Skeletal muscle tissue (tissue), 4 donors: ENCODE results near the gene REP15. TPM values are rescaled to one million over a fixed set of nuclear protein-coding genes. Genes with fewer than 3 reads are reported as not detected.
"Not testable (repeated sequence)": the region's sequence is repeated elsewhere in the genome, so short reads cannot be mapped to it uniquely, and the experiment has no call there.

Source experiments
- H3K27ac ChIP-seq: one replicate; pipeline ENCODE4 v1.7.0; 2013; ENCODE audit warnings: mild to moderate bottlenecking, low read depth, low read length, inconsistent platforms
- H3K27me3 ChIP-seq, 3 donors: one replicate each; pipeline ENCODE4 v1.7.0; 2013; ENCODE audit warnings: low read length in 3 of 3; ENCODE audit not compliant: control insufficient read depth in 3 of 3, insufficient read depth in 3 of 3
- H3K36me3 ChIP-seq, 3 donors: one replicate each; pipeline ENCODE4 v1.7.0; 2013; ENCODE audit warnings: low read length in 3 of 3; ENCODE audit not compliant: control insufficient read depth in 3 of 3, insufficient read depth in 3 of 3
- H3K4me1 ChIP-seq, 3 donors: one replicate each; pipeline ENCODE4 v1.7.0; 2013; ENCODE audit warnings: low read length in 3 of 3, mild to moderate bottlenecking in 3 of 3; ENCODE audit not compliant: control insufficient read depth in 3 of 3, insufficient read depth in 3 of 3
- H3K4me3 ChIP-seq, 3 donors: one replicate each; pipeline ENCODE4 v1.7.0; 2013; ENCODE audit warnings: low read length in 3 of 3
- H3K9ac ChIP-seq, 3 donors: one replicate each; pipeline ENCODE4 v1.7.0; 2013; ENCODE audit warnings: low read length in 3 of 3, mild to moderate bottlenecking in 3 of 3, moderate library complexity in 2 of 3, low read depth in 1 of 3
- H3K9me3 ChIP-seq, 3 donors: one replicate each; pipeline ENCODE4 v1.7.0; 2013; ENCODE audit warnings: low read length in 3 of 3; ENCODE audit not compliant: control insufficient read depth in 3 of 3
- total RNA-seq: library from RNA; depleted of rRNA; stranded (reverse); fragments of >200 nt; gene quantifications from one replicate; pipeline ENCODE4 v1.2.3, GENCODE V29; 2014
- donor health status: Osteomylitis.

The REP15 gene
- total RNA-seq, 1 donor from 2014 or later: 1.0 TPM

DNA sequence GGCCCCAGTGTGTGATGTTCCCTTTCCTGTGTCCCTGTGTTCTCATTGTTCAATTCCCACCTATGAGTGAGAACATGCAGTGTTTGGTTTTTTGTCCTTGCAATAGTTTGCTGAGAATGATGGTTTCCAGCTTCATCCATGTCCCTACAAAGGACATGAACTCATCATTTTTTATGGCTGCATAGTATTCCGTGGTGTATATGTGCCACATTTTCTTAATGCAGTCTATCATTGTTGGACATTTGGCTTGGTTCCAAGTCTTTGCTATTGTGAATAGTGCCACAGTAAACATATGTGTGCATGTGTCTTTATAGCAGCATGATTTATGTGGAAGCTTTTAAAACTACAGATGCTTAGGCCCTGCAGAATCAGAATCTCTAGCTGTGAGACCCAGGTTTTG is 49.5 kb downstream of the REP15 start:
- H3K9me3 ChIP-seq, H3K27ac ChIP-seq, H3K9ac ChIP-seq, H3K4me3 ChIP-seq, H3K27me3 ChIP-seq: not testable (repeated sequence)
- peaks cover 0 to 10% (median 0%) of the 10 kb centered on the region in 3 donors for H3K4me1 ChIP-seq
- peaks cover 3 to 20% (median 18%) of the 10 kb centered on the region in 3 donors for H3K36me3 ChIP-seq

Other genes with a start within 250 kb of the REP15 start
- not detected for gene SMCO2, start 249.7 kb upstream of the REP15 start, total RNA-seq
- 49.1 TPM for gene PPFIBP1, start 172.2 kb upstream of the REP15 start, total RNA-seq
- gene MRPS35, start 14.4 kb downstream of the REP15 start, total RNA-seq: 64.2 TPM
- gene KLHL42, start 83.8 kb downstream of the REP15 start, total RNA-seq: 13.6 TPM
- not detected for gene MANSC4, start 83.8 kb downstream of the REP15 start, total RNA-seq